Endothelial cell of umbilical vein (primary cell): ENCODE data around the gene PTPRD. TPM values are rescaled to one million over a fixed set of nuclear protein-coding genes. Genes with fewer than 3 reads are reported as not detected.

Experiments
- BruUV-seq: library from RNA; stranded (reverse); fragments of 400-500 nt; replicated peaks from 2 replicates; lab custom pipeline; 2021; lab: Mats Ljungman, UMichigan
- CTCF ChIA-PET: fragments of 300-600, 350-600 bp; sonication (Branson Sonifier 250); formaldehyde crosslinking; loops from one replicate; lab custom pipeline; 2021; ENCODE audit warnings: antibody characterized with exemption, inconsistent platforms; lab: Charles Lee
- POLR2A ChIA-PET: fragments of 300-600, 350-600 bp; sonication (Branson Sonifier 250); formaldehyde crosslinking; loops from one replicate; lab custom pipeline; 2021; ENCODE audit warnings: antibody characterized with exemption, inconsistent platforms; lab: Charles Lee
- DNase-seq: peaks from one replicate; pipeline ENCODE4 v3.0.0-alpha.2; 2011; ENCODE audit warnings: low read depth, low spot score
- FAIRE-seq: peaks from 2 replicates; lab custom pipeline; 2011; peaks lifted over from hg19 to GRCh38; lab: Jason Lieb, UNC
- H2AFZ ChIP-seq: 2 replicates; pipeline ENCODE4 v1.6.0; 2012; ENCODE audit warnings: low read depth, low read length, control low read depth, inconsistent platforms
- H3K27ac ChIP-seq: 2 replicates; pipeline ENCODE4 v1.5.1; 2011; ENCODE audit warnings: low read depth, mild to moderate bottlenecking, control low read depth, low read length, moderate library complexity; ENCODE audit not compliant: insufficient read depth
- H3K27me3 ChIP-seq, 2 experiments: 2 replicates each; pipeline versions ENCODE4 v1.6.0 to v1.6.1; 2011; ENCODE audit warnings: low read length in 2 of 2, mixed read lengths in 1 of 2; ENCODE audit not compliant: control insufficient read depth in 2 of 2, insufficient read depth in 2 of 2
- H3K36me3 ChIP-seq, 2 experiments: 2 replicates in 1 of 2; 3 replicates in 1 of 2; pipeline ENCODE4 v1.5.1; 2011; ENCODE audit warnings: low read length in 2 of 2, mild to moderate bottlenecking in 1 of 2, moderate library complexity in 1 of 2; ENCODE audit not compliant: control insufficient read depth in 2 of 2, insufficient read depth in 2 of 2; ENCODE audit errors: extremely low read depth in 1 of 2
- H3K4me1 ChIP-seq: 3 replicates; pipeline ENCODE4 v1.5.1; 2011; ENCODE audit warnings: mild to moderate bottlenecking, low read length; ENCODE audit not compliant: control insufficient read depth, insufficient read depth; ENCODE audit errors: extremely low read depth
- H3K4me2 ChIP-seq: 2 replicates; pipeline ENCODE4 v1.6.1; 2011; ENCODE audit warnings: low read length, control low read depth, mixed read lengths; ENCODE audit not compliant: insufficient read depth
- H3K4me3 ChIP-seq, 3 experiments: fragments of 200-600 bp in 1 of 3; sonication (generic), shearing (Covaris generic) in 1 of 3; replicated peaks in 1 of 3; 2 replicates each; pipeline ENCODE4 v1.5.1; 2011 to 2016; ENCODE audit warnings: control low read depth in 3 of 3, low read length in 3 of 3, mild to moderate bottlenecking in 2 of 3, inconsistent platforms in 1 of 3, low read depth in 1 of 3, moderate library complexity in 1 of 3; ENCODE audit not compliant: insufficient read depth in 1 of 3
- H3K79me2 ChIP-seq: 2 replicates; pipeline ENCODE4 v1.6.0; 2012; ENCODE audit warnings: low read length, inconsistent platforms; ENCODE audit not compliant: control insufficient read depth, insufficient read depth
- H3K9ac ChIP-seq: replicated peaks from 2 replicates; pipeline ENCODE3; 2011; ENCODE audit warnings: low read length, control low read depth; ENCODE audit not compliant: insufficient read depth; ENCODE audit errors: extremely low read depth
- H3K9me1 ChIP-seq: replicated peaks from 3 replicates; pipeline ENCODE4 v1.6.0; 2011; ENCODE audit warnings: mild to moderate bottlenecking, low read length; ENCODE audit not compliant: control insufficient read depth, insufficient read depth; ENCODE audit errors: extremely low read depth
- H3K9me3 ChIP-seq: replicated peaks from 2 replicates; pipeline ENCODE4 v1.5.1; 2012; ENCODE audit warnings: low read length, inconsistent platforms; ENCODE audit not compliant: control insufficient read depth, insufficient read depth
- H4K20me1 ChIP-seq: replicated peaks from 2 replicates; pipeline ENCODE3; 2011; ENCODE audit warnings: mild to moderate bottlenecking, low read length; ENCODE audit not compliant: control insufficient read depth, insufficient read depth; ENCODE audit errors: extremely low read depth
- EZH2 ChIP-seq: IDR thresholded peaks from 2 replicates; pipeline ENCODE4 v1.6.1; 2012; ENCODE audit warnings: borderline replicate concordance, low read depth, mild to moderate bottlenecking, moderate library complexity, low read length, inconsistent platforms; ENCODE audit not compliant: severe bottlenecking
- FOS ChIP-seq: IDR thresholded peaks from 2 replicates; pipeline ENCODE4 v1.6.1; 2011; ENCODE audit warnings: mild to moderate bottlenecking, low read length, moderate library complexity, borderline replicate concordance; ENCODE audit not compliant: insufficient read depth
- GATA2 ChIP-seq: IDR thresholded peaks from 2 replicates; pipeline ENCODE4 v1.7.0; 2011; ENCODE audit warnings: low read depth, mild to moderate bottlenecking, moderate library complexity, mixed read lengths, low read length; ENCODE audit not compliant: insufficient read length, insufficient read depth
- POLR2AphosphoS5 ChIP-seq: IDR thresholded peaks from 2 replicates; pipeline ENCODE4 v1.6.1; 2012; ENCODE audit warnings: low read depth, mild to moderate bottlenecking, control low read depth, low read length, moderate library complexity; ENCODE audit not compliant: insufficient read depth
- dilution Hi-C: fragments of 300-500 bp; cut with MboI; formaldehyde crosslinking; loops from one replicate; pipeline ENCODE4 v1.15.0; 2019; ENCODE audit warnings: low sequenced_read_pairs; ENCODE audit not compliant: extremely low pct_ligation_motif_present
- intact Hi-C: fragments of 100-400 bp; cut with micrococcal nuclease; formaldehyde crosslinking; loops from one replicate; pipeline ENCODE4 v1.10.0; 2022
- polyA plus RNA-seq, 4 experiments: library from polyadenylated mRNA; depleted of rRNA in 3 of 4; stranded (reverse) in 3 of 4; unstranded in 1 of 4; fragments of >200 nt; gene quantifications; 2 replicates each; pipeline versions ENCODE4 v1.2.1 to v1.2.3, GENCODE V29; 2011 to 2012; ENCODE audit warnings: missing spikeins in 1 of 4
- total RNA-seq: library from RNA; stranded (reverse); gene quantifications from 2 replicates; pipeline ENCODE4 v1.2.3, GENCODE V29; 2021
- TF ChIP-seq, protein P1 (sequence below): IDR thresholded peaks from 2 replicates; pipeline ENCODE4 v1.6.1; 2011; ENCODE audit not compliant: insufficient read depth, insufficient read length
- TF ChIP-seq, protein P2 (sequence below), 2 donors: IDR thresholded peaks; 1 replicate in 1 of 2; 2 replicates in 1 of 2; pipeline ENCODE4 v1.5.1; 2011; ENCODE audit warnings: low read length in 2 of 2, mild to moderate bottlenecking in 2 of 2, moderate library complexity in 2 of 2, control low read depth in 1 of 2, inconsistent platforms in 1 of 2, low read depth in 1 of 2; ENCODE audit not compliant: insufficient read depth in 1 of 2; ENCODE audit errors: extremely low read depth in 1 of 2

Gene PTPRD
- total and polyA plus RNA-seq, 2 donors (not counting 3 experiments of a cell fraction or from before 2014, with no cell fraction given), result 5.5 to 5.7 TPM

- POLR2A ChIA-PET, result no interaction called here
- no peak overlapping the region for H2AFZ ChIP-seq
Observed at GRCh38 chr9:10613419-10613818, 617 bp upstream of the PTPRD start.

DNA sequence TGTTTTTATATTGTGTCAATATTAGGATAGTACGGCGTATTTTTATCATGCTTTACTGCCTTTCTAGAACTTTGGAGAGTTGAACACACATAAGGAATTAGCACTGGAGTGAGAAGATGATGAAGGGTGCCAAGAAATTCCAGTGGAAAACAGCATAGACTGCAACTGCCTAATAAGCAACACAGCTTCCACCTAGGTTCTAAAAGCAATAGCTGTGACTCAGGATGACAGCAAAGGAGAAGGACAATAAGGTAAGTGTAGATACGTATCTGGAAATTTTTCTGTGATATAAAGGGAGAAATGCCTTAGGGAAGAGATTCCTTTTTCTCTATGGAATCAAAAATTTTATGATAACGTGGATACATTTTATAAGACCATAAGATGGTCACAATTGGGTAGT is 7.4 kb downstream of the PTPRD start:
- intact Hi-C loops (no loop called here), dilution Hi-C loops (no loop called here)
- Histone ChIP-seq H3K27ac (no peak overlapping the region), H3K4me3 (no peak overlapping the region), H3K4me1 (no peaks in the 10 kb centered on the region), H3K79me2 (no peaks in the 10 kb centered on the region), H3K4me2 (no peak overlapping the region), H2AFZ (no peak overlapping the region), H3K27me3 (peaks cover 0 to under 1% of the 10 kb centered on the region in 2 experiments), H4K20me1 (no peaks in the 10 kb centered on the region), H3K9ac (no peak overlapping the region), H3K36me3 (no peaks in the 10 kb centered on the region), H3K9me1 (no peaks in the 10 kb centered on the region), H3K9me3 (no peaks in the 10 kb centered on the region)
- DNase-seq (no peak), FAIRE-seq (no peak)
- no TSS peak for BruUV-seq
- TF ChIP-seq FOS, result no peak
- TF ChIP-seq POLR2AphosphoS5, result no peak
- TF ChIP-seq, protein P1, sequence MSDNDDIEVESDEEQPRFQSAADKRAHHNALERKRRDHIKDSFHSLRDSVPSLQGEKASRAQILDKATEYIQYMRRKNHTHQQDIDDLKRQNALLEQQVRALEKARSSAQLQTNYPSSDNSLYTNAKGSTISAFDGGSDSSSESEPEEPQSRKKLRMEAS, result no peak
- TF ChIP-seq, protein P2, sequence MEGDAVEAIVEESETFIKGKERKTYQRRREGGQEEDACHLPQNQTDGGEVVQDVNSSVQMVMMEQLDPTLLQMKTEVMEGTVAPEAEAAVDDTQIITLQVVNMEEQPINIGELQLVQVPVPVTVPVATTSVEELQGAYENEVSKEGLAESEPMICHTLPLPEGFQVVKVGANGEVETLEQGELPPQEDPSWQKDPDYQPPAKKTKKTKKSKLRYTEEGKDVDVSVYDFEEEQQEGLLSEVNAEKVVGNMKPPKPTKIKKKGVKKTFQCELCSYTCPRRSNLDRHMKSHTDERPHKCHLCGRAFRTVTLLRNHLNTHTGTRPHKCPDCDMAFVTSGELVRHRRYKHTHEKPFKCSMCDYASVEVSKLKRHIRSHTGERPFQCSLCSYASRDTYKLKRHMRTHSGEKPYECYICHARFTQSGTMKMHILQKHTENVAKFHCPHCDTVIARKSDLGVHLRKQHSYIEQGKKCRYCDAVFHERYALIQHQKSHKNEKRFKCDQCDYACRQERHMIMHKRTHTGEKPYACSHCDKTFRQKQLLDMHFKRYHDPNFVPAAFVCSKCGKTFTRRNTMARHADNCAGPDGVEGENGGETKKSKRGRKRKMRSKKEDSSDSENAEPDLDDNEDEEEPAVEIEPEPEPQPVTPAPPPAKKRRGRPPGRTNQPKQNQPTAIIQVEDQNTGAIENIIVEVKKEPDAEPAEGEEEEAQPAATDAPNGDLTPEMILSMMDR (IDR thresholded peaks at IDR 0.05; ENCODE audit: extremely low read depth in 1 of 2, insufficient read depth in 1 of 2, low read depth in 1 of 2, low read length in 2 of 2), result no peak
- ChIA-PET CTCF (no interaction called here), POLR2A (no interaction called here)

More at GRCh38 chr9:10613419-10613818, 617 bp upstream of the PTPRD start:
- H3K4me3 ChIP-seq, result no peak overlapping the region
- no peaks in the 10 kb centered on the region for H3K36me3 ChIP-seq
- no TSS peak for BruUV-seq
- no peak for FAIRE-seq
- H3K27me3 ChIP-seq, result peaks cover 19 to 40% of the 10 kb centered on the region in 2 experiments
- H3K4me1 ChIP-seq, result no peaks in the 10 kb centered on the region
- CTCF ChIA-PET, result no interaction called here
- dilution Hi-C loops (no loop called here), intact Hi-C loops (no loop called here)
- H3K79me2 ChIP-seq, result no peaks in the 10 kb centered on the region
- no peak for DNase-seq
- no peak overlapping the region for H3K4me2 ChIP-seq
- no peaks in the 10 kb centered on the region for H3K9me1 ChIP-seq
- no peaks in the 10 kb centered on the region for H3K9me3 ChIP-seq
- no peak overlapping the region for H3K9ac ChIP-seq
- no peak overlapping the region for H3K27ac ChIP-seq
- TF ChIP-seq EZH2 (peak; percentile 70), GATA2 (no peak)
- no peaks in the 10 kb centered on the region for H4K20me1 ChIP-seq
